Colonic mucosa (tissue), 4 donors: ENCODE measurements around the gene RFX2. TPM values are rescaled to one million over a fixed set of nuclear protein-coding genes. Genes with fewer than 3 reads are reported as not detected.
A peak's percentile ranks its signal among the peaks of the same experiment; 100 is the strongest.

ENCODE experiments used
- DNase-seq: peaks from one replicate; pipeline ENCODE4 v3.0.0-alpha.2; 2020
- H3K27ac ChIP-seq: fragments of 200-600 bp; one replicate; pipeline ENCODE4 v1.8.0; 2021
- H3K27me3 ChIP-seq: fragments of 200-600 bp; one replicate; pipeline ENCODE4 v1.8.0; 2021
- H3K36me3 ChIP-seq: fragments of 200-600 bp; one replicate; pipeline ENCODE4 v1.8.0; 2021
- H3K4me1 ChIP-seq: fragments of 200-600 bp; one replicate; pipeline ENCODE4 v1.8.0; 2021; ENCODE audit warnings: mild to moderate bottlenecking
- H3K4me3 ChIP-seq: fragments of 200-600 bp; one replicate; pipeline ENCODE4 v1.8.0; 2021
- H3K9ac ChIP-seq, 2 donors: one replicate each; pipeline ENCODE4 v1.7.0; 2013; ENCODE audit warnings: control low read depth in 2 of 2, low read depth in 2 of 2, low read length in 2 of 2
- H3K9me3 ChIP-seq: fragments of 200-600 bp; one replicate; pipeline ENCODE4 v1.8.0; 2021
- CTCF ChIP-seq: fragments of 200-600 bp; IDR thresholded peaks from one replicate; pipeline ENCODE4 v1.8.0; 2022; ENCODE audit warnings: antibody characterized with exemption, mild to moderate bottlenecking
- intact Hi-C: fragments of 100-400 bp; cut with DNase I; formaldehyde crosslinking; loops from one replicate; pipeline ENCODE4 v1.14.1; 2022
- total RNA-seq, 2 donors: library from RNA; stranded (reverse); fragmentation: NEBNext Ultra II Directional in 1 of 2; extraction: Animal tissue kit (Norgen Biotek cat#: 25700) in 1 of 2; gene quantifications; one replicate each; pipeline ENCODE4 v1.2.1, GENCODE V29; 2021
- donor health status: healthy.
- donor health status: DM: no; HTN: no; CAD: no.
- donor health status: DM: no; HTN: no; CAD: no.

The RFX2 gene
- total RNA-seq, 2 donors from 2014 or later: 6.2 to 7.3 TPM

- Histone ChIP-seq H3K9me3 (no peaks in the 10 kb centered on the region), H3K4me3 (no peak overlapping the region), H3K27me3 (no peaks in the 10 kb centered on the region), H3K27ac (peak overlapping the region; percentile 52), H3K9ac (no peak overlapping the region), H3K36me3 (no peaks in the 10 kb centered on the region), H3K4me1 (no peaks in the 10 kb centered on the region)
- intact Hi-C loops: no loop called here
- DNase-seq: no peak
- no peak for TF ChIP-seq CTCF
Observed at GRCh38 chr19:6100284-6100915, 9.9 kb downstream of the RFX2 start.

GRCh38 chr19:6099599-6099998 lies 10.7 kb downstream of the RFX2 start:
- no peak for DNase-seq
- no peak overlapping the region for H3K9ac ChIP-seq
- no peaks in the 10 kb centered on the region for H3K9me3 ChIP-seq
- no peaks in the 10 kb centered on the region for H3K36me3 ChIP-seq
- no peak overlapping the region for H3K4me3 ChIP-seq
- H3K27ac ChIP-seq: peak overlapping the region; percentile 52
- no peaks in the 10 kb centered on the region for H3K4me1 ChIP-seq
- no peaks in the 10 kb centered on the region for H3K27me3 ChIP-seq
- no peak for TF ChIP-seq CTCF
- intact Hi-C loops: no loop called here

GRCh38 chr19:6099033-6099432 lies 11.3 kb downstream of the RFX2 start:
- intact Hi-C loops: no loop called here
- no peak for DNase-seq
- no peaks in the 10 kb centered on the region for H3K27me3 ChIP-seq
- H3K27ac ChIP-seq: peak overlapping the region; percentile 22
- H3K4me3 ChIP-seq: no peak overlapping the region
- no peak overlapping the region for H3K9ac ChIP-seq
- no peaks in the 10 kb centered on the region for H3K4me1 ChIP-seq
- H3K9me3 ChIP-seq: no peaks in the 10 kb centered on the region
- TF ChIP-seq CTCF: no peak
- H3K36me3 ChIP-seq: no peaks in the 10 kb centered on the region

GRCh38 chr19:6098574-6098973 lies 11.7 kb downstream of the RFX2 start:
- H3K9me3 ChIP-seq: no peaks in the 10 kb centered on the region
- no peak for DNase-seq
- H3K4me1 ChIP-seq: no peaks in the 10 kb centered on the region
- intact Hi-C loops: no loop called here
- TF ChIP-seq CTCF: no peak
- H3K9ac ChIP-seq: no peak overlapping the region
- H3K27me3 ChIP-seq: no peaks in the 10 kb centered on the region
- H3K4me3 ChIP-seq: no peak overlapping the region
- H3K36me3 ChIP-seq: no peaks in the 10 kb centered on the region
- peak overlapping the region; percentile 22 for H3K27ac ChIP-seq

- Histone ChIP-seq H3K9ac (no peak overlapping the region), H3K27ac (no peak overlapping the region), H3K4me3 (no peak overlapping the region), H3K4me1 (no peaks in the 10 kb centered on the region), H3K27me3 (no peaks in the 10 kb centered on the region), H3K36me3 (no peaks in the 10 kb centered on the region), H3K9me3 (no peaks in the 10 kb centered on the region)
- TF ChIP-seq CTCF: no peak
- intact Hi-C loops: no loop called here
- DNase-seq: no peak
Observed at GRCh38 chr19:6097911-6098310, 12.4 kb downstream of the RFX2 start.
